IMR-90 (cell line): Measurements from ENCODE around the gene DBT. TPM values are rescaled to one million over a fixed set of nuclear protein-coding genes. Genes with fewer than 3 reads are reported as not detected.

Experiments
- ATAC-seq: fragments of 200-7000 bp; cut with Tn5 transposase; 2 replicates; pipeline ENCODE4 v1.9.1; 2020; ENCODE audit warnings: low read depth, mild to moderate bottlenecking, moderate library complexity
- BruUV-seq: library from RNA; stranded (reverse); fragments of 400-500 nt; replicated peaks from 2 replicates; lab custom pipeline; 2021; lab: Mats Ljungman, UMichigan
- CTCF ChIA-PET: fragments of 300-600 bp; formaldehyde crosslinking; extraction: SDS; loops from one replicate; lab custom pipeline; 2021; ENCODE audit warnings: antibody characterized with exemption; lab: Yijun Ruan, JAX
- POLR2A ChIA-PET: fragments of 300-600 bp; sonication (Branson Sonifier 250); formaldehyde crosslinking; loops from one replicate; lab custom pipeline; 2022; ENCODE audit warnings: antibody characterized with exemption; ENCODE audit not compliant: unreplicated experiment; lab: Charles Lee
- DNase-seq: peaks from one replicate; pipeline ENCODE4 v3.0.0; 2013
- H2AFZ ChIP-seq: replicated peaks from 2 replicates; pipeline ENCODE3; 2013; ENCODE audit warnings: low read length, mild to moderate bottlenecking; ENCODE audit not compliant: poor library complexity
- H2AK5ac ChIP-seq: 2 replicates; pipeline ENCODE4 v1.6.1; 2013; ENCODE audit warnings: low read depth, low read length, inconsistent platforms
- H2AK9ac ChIP-seq: replicated peaks from 2 replicates; pipeline ENCODE3; 2013; ENCODE audit warnings: mild to moderate bottlenecking, low read depth, low read length, moderate library complexity; ENCODE audit not compliant: poor library complexity
- H2BK120ac ChIP-seq: 2 replicates; pipeline ENCODE4 v1.6.1; 2013; ENCODE audit warnings: low read depth, low read length, inconsistent platforms
- H2BK15ac ChIP-seq: 3 replicates; pipeline ENCODE4 v1.6.1; 2013; ENCODE audit warnings: low read depth, low read length, inconsistent platforms
- H2BK20ac ChIP-seq: 2 replicates; pipeline ENCODE4 v1.6.1; 2013; ENCODE audit warnings: low read depth, mild to moderate bottlenecking, inconsistent platforms, low read length, moderate library complexity
- H2BK5ac ChIP-seq: 2 replicates; pipeline ENCODE4 v1.6.1; 2013; ENCODE audit warnings: mild to moderate bottlenecking, low read depth, low read length, inconsistent platforms; ENCODE audit not compliant: poor library complexity, severe bottlenecking
- H3K14ac ChIP-seq: replicated peaks from 2 replicates; pipeline ENCODE4 v1.6.1; 2013; ENCODE audit warnings: low read depth, low read length, inconsistent platforms
- H3K18ac ChIP-seq: 2 replicates; pipeline ENCODE4 v1.6.1; 2013; ENCODE audit warnings: low read depth, low read length, control low read depth
- H3K23ac ChIP-seq: 2 replicates; pipeline ENCODE4 v1.6.1; 2013; ENCODE audit warnings: low read depth, low read length, inconsistent platforms
- H3K27ac ChIP-seq: 2 replicates; pipeline ENCODE4 v1.5.1; 2013; ENCODE audit warnings: mild to moderate bottlenecking, control low read depth, low read length; ENCODE audit not compliant: insufficient read depth
- H3K27me3 ChIP-seq: 2 replicates; pipeline ENCODE4 v1.6.1; 2013; ENCODE audit warnings: low read length; ENCODE audit not compliant: control insufficient read depth, insufficient read depth
- H3K36me3 ChIP-seq: 2 replicates; pipeline ENCODE4 v1.6.1; 2013; ENCODE audit warnings: low read length, mixed read lengths; ENCODE audit not compliant: control insufficient read depth, insufficient read depth
- H3K4ac ChIP-seq: 2 replicates; pipeline ENCODE4 v1.6.1; 2013; ENCODE audit warnings: low read depth, low read length, inconsistent platforms
- H3K4me1 ChIP-seq: 2 replicates; pipeline ENCODE4 v1.6.1; 2013; ENCODE audit warnings: low read length, mixed read lengths; ENCODE audit not compliant: control insufficient read depth, insufficient read depth
- H3K4me2 ChIP-seq: 2 replicates; pipeline ENCODE4 v1.6.1; 2013; ENCODE audit warnings: low read depth, mild to moderate bottlenecking, control low read depth, low read length, moderate library complexity
- H3K4me3 ChIP-seq: 2 replicates; pipeline ENCODE4 v1.5.1; 2013; ENCODE audit warnings: low read depth, mild to moderate bottlenecking, control low read depth, low read length, moderate library complexity; ENCODE audit not compliant: insufficient read depth
- H3K56ac ChIP-seq: 2 replicates; pipeline ENCODE4 v1.6.1; 2013; ENCODE audit warnings: low read length, inconsistent platforms; ENCODE audit not compliant: insufficient read depth; ENCODE audit errors: extremely low read depth
- H3K79me1 ChIP-seq, 2 experiments: 2 replicates each; pipeline ENCODE4 v1.6.1; 2013; ENCODE audit warnings: low read length in 2 of 2, inconsistent platforms in 1 of 2, low read depth in 1 of 2
- H3K9ac ChIP-seq: 2 replicates; pipeline ENCODE4 v1.6.1; 2013; ENCODE audit warnings: low read depth, low read length, control low read depth
- H3K9me1 ChIP-seq: 2 replicates; pipeline ENCODE4 v1.6.1; 2013; ENCODE audit warnings: low read length, inconsistent platforms; ENCODE audit not compliant: insufficient read depth
- H3K9me3 ChIP-seq: 2 replicates; pipeline ENCODE4 v1.6.1; 2013; ENCODE audit warnings: low read length; ENCODE audit not compliant: control insufficient read depth, insufficient read depth
- H4K20me1 ChIP-seq: 2 replicates; pipeline ENCODE4 v1.6.1; 2013; ENCODE audit warnings: low read length, inconsistent platforms; ENCODE audit not compliant: insufficient read depth
- H4K5ac ChIP-seq: 2 replicates; pipeline ENCODE4 v1.6.1; 2013; ENCODE audit warnings: mild to moderate bottlenecking, low read depth, low read length, control low read depth
- H4K8ac ChIP-seq, 2 experiments: 2 replicates each; pipeline ENCODE4 v1.6.1; 2013; ENCODE audit warnings: low read depth in 2 of 2, low read length in 2 of 2, control low read depth in 1 of 2, inconsistent platforms in 1 of 2
- H4K91ac ChIP-seq: 2 replicates; pipeline ENCODE4 v1.6.1; 2013; ENCODE audit warnings: low read depth, low read length, inconsistent platforms; ENCODE audit not compliant: insufficient read depth
- BHLHE40 ChIP-seq: fragments of 150-350 bp; IDR thresholded peaks from 2 replicates; pipeline ENCODE4 v1.6.1; 2016; ENCODE audit warnings: mild to moderate bottlenecking, low read depth, low read length
- CHD1 ChIP-seq: IDR thresholded peaks from 2 replicates; pipeline ENCODE4 v1.6.1; 2012; ENCODE audit warnings: low read depth, low read length, improper control_type of control experiment
- CTCF ChIP-seq: conservative IDR thresholded peaks from 2 replicates; pipeline ENCODE4 v1.5.1; 2012; ENCODE audit warnings: mild to moderate bottlenecking, low read depth, low read length, improper control_type of control experiment
- FOS ChIP-seq: fragments of 150-350 bp; IDR thresholded peaks from 2 replicates; pipeline ENCODE4 v1.6.1; 2016; ENCODE audit warnings: low read depth, low read length
- MAFK ChIP-seq: IDR thresholded peaks from 2 replicates; pipeline ENCODE4 v1.6.1; 2012; ENCODE audit warnings: low read depth, low read length, improper control_type of control experiment
- MAZ ChIP-seq: IDR thresholded peaks from 2 replicates; pipeline ENCODE4 v1.6.1; 2012; ENCODE audit warnings: low read depth, mild to moderate bottlenecking, low read length, improper control_type of control experiment, moderate library complexity, borderline replicate concordance
- MXI1 ChIP-seq: IDR thresholded peaks from 2 replicates; pipeline ENCODE4 v1.6.1; 2012; ENCODE audit warnings: low read depth, mild to moderate bottlenecking, low read length, moderate library complexity, borderline replicate concordance
- NFE2L2 ChIP-seq: fragments of 150-350 bp; IDR thresholded peaks from 2 replicates; pipeline ENCODE4 v1.6.1; 2016; ENCODE audit warnings: low read depth, mild to moderate bottlenecking, low read length
- POLR2A ChIP-seq: IDR thresholded peaks from 2 replicates; pipeline ENCODE4 v1.6.1; 2012; ENCODE audit warnings: mild to moderate bottlenecking, low read depth, low read length
- RAD21 ChIP-seq: IDR thresholded peaks from 2 replicates; pipeline ENCODE4 v1.6.1; 2012; ENCODE audit warnings: low read length, improper control_type of control experiment
- RCOR1 ChIP-seq: IDR thresholded peaks from 2 replicates; pipeline ENCODE4 v1.6.1; 2012; ENCODE audit warnings: mild to moderate bottlenecking, low read length, improper control_type of control experiment; ENCODE audit not compliant: insufficient replicate concordance
- RFX5 ChIP-seq: IDR thresholded peaks from 2 replicates; pipeline ENCODE4 v1.8.0; 2012; ENCODE audit warnings: low read depth, mild to moderate bottlenecking, low read length, moderate library complexity
- SMC3 ChIP-seq: fragments of 150-350 bp; IDR thresholded peaks from 2 replicates; pipeline ENCODE4 v1.6.1; 2016; ENCODE audit warnings: low read depth, mild to moderate bottlenecking, antibody characterized with exemption, low read length, moderate library complexity
- USF2 ChIP-seq: fragments of 150-350 bp; IDR thresholded peaks from 2 replicates; pipeline ENCODE4 v1.6.1; 2017; ENCODE audit warnings: mild to moderate bottlenecking, antibody characterized with exemption, low read length, low read depth
- WGBS, 2 experiments: methylation state at CpG; one replicate each; pipeline versions ENCODE4 v1.1.5 to v1.1.7; 2013; ENCODE audit warnings: missing lambda C conversion rate in 2 of 2; ENCODE audit not compliant: insufficient read length in 1 of 2; ENCODE audit errors: extremely low coverage in 2 of 2; 5-methylcytosine and 5-hydroxymethylcytosine counted together
- dilution Hi-C: fragments of 300-500 bp; cut with HindIII; formaldehyde crosslinking; loops from one replicate; pipeline ENCODE4 v1.14.3; 2018; ENCODE audit warnings: low sequenced_read_pairs; ENCODE audit not compliant: unreplicated experiment
- in situ Hi-C: fragments of 300-500 bp; cut with MboI; formaldehyde crosslinking; loops from 3 replicates; pipeline ENCODE4 v1.14.3; 2019; ENCODE audit warnings: low sequenced_read_pairs, inconsistent platforms, mixed read lengths
- intact Hi-C: fragments of 100-400 bp; cut with micrococcal nuclease; formaldehyde crosslinking; loops from 2 replicates; pipeline ENCODE4 v1.10.0; 2022
- polyA plus RNA-seq, 3 experiments: library from polyadenylated mRNA; depleted of rRNA; stranded (reverse); fragments of >200 nt; gene quantifications; 2 replicates each; pipeline ENCODE4 v1.2.3, GENCODE V29; 2012; ENCODE audit warnings: low replicate concordance in 1 of 3
- total RNA-seq: library from RNA; depleted of rRNA; stranded (reverse); fragments of >200 nt; gene quantifications from 2 replicates; pipeline ENCODE4 v1.2.3, GENCODE V29; 2012

Gene DBT
- total and polyA plus RNA-seq, 2 of the 4 experiments (the other 2 are of a cell fraction), result 3.4 to 3.8 TPM

GRCh38 chr1:100265562-100265930, 15.9 kb upstream of the DBT start:
- H3K4me2 ChIP-seq, result peak overlapping the region; percentile 96
- peak overlapping the region; percentile 66 for H3K4me3 ChIP-seq
- H2AK5ac ChIP-seq, result no peak overlapping the region
- H3K27me3 ChIP-seq, result no peaks in the 10 kb centered on the region
- intact Hi-C loops, result loop anchor here (2.0 to 5.0 kb wide), 3 partner anchors 87 to 227 kb away; partner anchors contain the start of gene CDC14A
- ChIA-PET CTCF (no interaction called here), POLR2A (interaction anchor here (0.8 kb wide), 1 partner anchor 16 kb away, joined by 3 read pairs; the partner anchor contains the start of gene DBT)
- peak overlapping the region; percentile 27 for H2BK5ac ChIP-seq
- TF ChIP-seq POLR2A (no peak), FOS (no peak), MAFK (no peak), CHD1 (no peak), CTCF (no peak), RAD21 (no peak), NFE2L2 (no peak), MXI1 (no peak), RFX5 (no peak), BHLHE40 (no peak), SMC3 (no peak), USF2 (no peak), RCOR1 (no peak), MAZ (no peak)
- peak overlapping the region; percentile 29; the same call in 1 of the 2 replicates for H4K91ac ChIP-seq
- peaks cover 3% of the 10 kb centered on the region; the same call in 1 of the 2 replicates for H4K20me1 ChIP-seq
- peak overlapping the region; percentile 60 for H3K4ac ChIP-seq
- H2BK120ac ChIP-seq, result peak overlapping the region; percentile 27; the same call in 1 of the 2 replicates
- H2BK15ac ChIP-seq, result 0 out of 3 replicates have a peak overlapping the region, but pooled peaks have one; percentile 31
- H3K79me1 ChIP-seq, result peaks cover 14 to 37% of the 10 kb centered on the region in 2 experiments
- no peak overlapping the region for H2AK9ac ChIP-seq
- H3K9me3 ChIP-seq, result no peaks in the 10 kb centered on the region
- H4K5ac ChIP-seq, result peak overlapping the region; percentile 46; the same call in 1 of the 2 replicates
- peak overlapping the region; percentile 29 for H3K27ac ChIP-seq
- H2BK20ac ChIP-seq, result peak overlapping the region; percentile 8; the same call in 1 of the 2 replicates
- BruUV-seq, result no TSS peak
- H3K9ac ChIP-seq, result peak overlapping the region; percentile 90
- H3K4me1 ChIP-seq, result peaks cover 2% of the 10 kb centered on the region; the same call in 1 of the 2 replicates
- H3K36me3 ChIP-seq, result peaks cover 14% of the 10 kb centered on the region
- dilution Hi-C loops, result no loop called here
- 0% methylated on average over 4 of the region's 12 CpGs; no CpG with 5 or more reads in 1 of the 2 experiments for WGBS, 2 experiments
- H3K14ac ChIP-seq, result peak overlapping the region; percentile 80
- DNase-seq (peak; percentile 38), ATAC-seq (peak; percentile 44)
- H2AFZ ChIP-seq, result peak overlapping the region; percentile 91
- H3K9me1 ChIP-seq, result no peaks in the 10 kb centered on the region
- H4K8ac ChIP-seq, result peak overlapping the region; percentile 56 to 87
- H3K18ac ChIP-seq, result peak overlapping the region; percentile 25; the same call in 1 of the 2 replicates
- peak overlapping the region; percentile 91 for H3K23ac ChIP-seq
- H3K56ac ChIP-seq, result peak overlapping the region; percentile 84
- in situ Hi-C loops, result loop anchor here (25.0 kb wide), 2 partner anchors 453 to 622 kb away; partner anchors contain the start of genes EXTL2 and SLC30A7
